WTC11 (cell line): ENCODE results near the gene PMM1. TPM values are rescaled to one million over a fixed set of nuclear protein-coding genes. Genes with fewer than 3 reads are reported as not detected.

Source experiments
- ATAC-seq: fragments of 200-7000 bp; cut with Tn5 transposase; 2 replicates; pipeline ENCODE4 v1.10.0; 2021; ENCODE audit warnings: mild to moderate bottlenecking, moderate library complexity
- CTCF ChIA-PET: fragments of 300-600 bp; sonication (Branson Sonifier 250); formaldehyde crosslinking; loops from one replicate; lab custom pipeline; 2021; ENCODE audit warnings: antibody characterized with exemption; lab: Charles Lee
- POLR2A ChIA-PET: fragments of 350-600 bp; sonication (Branson Sonifier 250); formaldehyde crosslinking; loops from one replicate; lab custom pipeline; 2021; ENCODE audit warnings: antibody characterized with exemption; lab: Charles Lee
- DNase-seq: peaks from one replicate; pipeline ENCODE4 v3.0.0; 2021; ENCODE audit warnings: low spot score
- H3K27ac Mint-ChIP-seq: 2 replicates; pipeline ENCODE4 v1.8.0; 2021; ENCODE audit warnings: mixed read lengths
- H3K27me3 Mint-ChIP-seq: 2 replicates; pipeline ENCODE4 v1.8.0; 2021; ENCODE audit warnings: low read depth, mild to moderate bottlenecking, moderate library complexity, mixed read lengths
- H3K36me3 Mint-ChIP-seq: 2 replicates; pipeline ENCODE4 v1.8.0; 2021; ENCODE audit warnings: mixed read lengths
- H3K4me1 Mint-ChIP-seq: 2 replicates; pipeline ENCODE4 v1.8.0; 2022; ENCODE audit warnings: mixed read lengths
- H3K4me3 Mint-ChIP-seq: 2 replicates; pipeline ENCODE4 v1.8.0; 2021; ENCODE audit warnings: mild to moderate bottlenecking, moderate library complexity, mixed read lengths
- H3K9me3 Mint-ChIP-seq: 2 replicates; pipeline ENCODE4 v1.8.0; 2021; ENCODE audit warnings: mixed read lengths
- ARID4B ChIP-seq: sonication (generic); formaldehyde crosslinking; IDR thresholded peaks from 2 replicates; pipeline ENCODE4 v1.8.0; 2023; ENCODE audit warnings: missing genetic modification reagents, mild to moderate bottlenecking, borderline replicate concordance
- CTCF ChIP-seq: fragments of 200-600 bp; IDR thresholded peaks from 2 replicates; pipeline ENCODE4 v1.8.0; 2022; ENCODE audit warnings: antibody characterized with exemption
- E2F1 ChIP-seq: sonication (generic); formaldehyde crosslinking; IDR thresholded peaks from 2 replicates; pipeline ENCODE4 v1.8.0; 2022; ENCODE audit warnings: mild to moderate bottlenecking, missing genetic modification reagents
- EMX1 ChIP-seq: fragments of 250-450 bp; sonication (Bioruptor Pico); IDR thresholded peaks from 2 replicates; pipeline ENCODE4 v1.8.0; 2021; ENCODE audit warnings: mild to moderate bottlenecking
- ESRRA ChIP-seq: sonication (generic); formaldehyde crosslinking; IDR thresholded peaks from 2 replicates; pipeline ENCODE4 v1.8.1; 2022; ENCODE audit warnings: mild to moderate bottlenecking, missing genetic modification reagents, borderline replicate concordance
- FOXP1 ChIP-seq: sonication (generic); formaldehyde crosslinking; IDR thresholded peaks from 2 replicates; pipeline ENCODE4 v1.8.0; 2022; ENCODE audit warnings: missing genetic modification reagents, mild to moderate bottlenecking, moderate library complexity, borderline replicate concordance
- GTF2I ChIP-seq: fragments of 250-450 bp; sonication (Bioruptor Pico); conservative IDR thresholded peaks from 2 replicates; pipeline ENCODE4 v1.4.0; 2021; ENCODE audit warnings: mild to moderate bottlenecking
- IRF1 ChIP-seq: sonication (generic); formaldehyde crosslinking; IDR thresholded peaks from 2 replicates; pipeline ENCODE4 v1.8.0; 2023; ENCODE audit warnings: missing genetic modification reagents
- MYBL2 ChIP-seq: sonication (generic); formaldehyde crosslinking; IDR thresholded peaks from 2 replicates; pipeline ENCODE4 v1.8.1; 2023; ENCODE audit warnings: mild to moderate bottlenecking, moderate library complexity, missing genetic modification reagents
- NFE2L1 ChIP-seq: sonication (generic); formaldehyde crosslinking; IDR thresholded peaks from 2 replicates; pipeline ENCODE4 v1.8.1; 2023; ENCODE audit warnings: missing genetic modification reagents
- NFYB ChIP-seq: sonication (generic); formaldehyde crosslinking; conservative IDR thresholded peaks from 2 replicates; pipeline ENCODE4 v1.8.0; 2022; ENCODE audit warnings: low read depth, missing genetic modification reagents
- OVOL2 ChIP-seq: fragments of 250-450 bp; sonication (Bioruptor Pico); IDR thresholded peaks from 2 replicates; pipeline ENCODE4 v1.9.0; 2021; ENCODE audit warnings: mild to moderate bottlenecking, borderline replicate concordance
- PRDM15 ChIP-seq: sonication (generic); formaldehyde crosslinking; IDR thresholded peaks from 2 replicates; pipeline ENCODE4 v1.8.0; 2022; ENCODE audit warnings: missing genetic modification reagents
- TEAD1 ChIP-seq: sonication (generic); formaldehyde crosslinking; IDR thresholded peaks from 2 replicates; pipeline ENCODE4 v1.8.0; 2022; ENCODE audit warnings: mild to moderate bottlenecking, missing genetic modification reagents
- TP53 ChIP-seq: sonication (generic); formaldehyde crosslinking; IDR thresholded peaks from 2 replicates; pipeline ENCODE4 v1.8.1; 2023; ENCODE audit warnings: mild to moderate bottlenecking, missing genetic modification reagents
- ZBTB43 ChIP-seq: sonication (generic); formaldehyde crosslinking; IDR thresholded peaks from 2 replicates; pipeline ENCODE4 v1.8.1; 2023; ENCODE audit warnings: mild to moderate bottlenecking, missing genetic modification reagents
- ZNF219 ChIP-seq: sonication (generic); formaldehyde crosslinking; IDR thresholded peaks from 2 replicates; pipeline ENCODE4 v1.8.0; 2023; ENCODE audit warnings: missing genetic modification reagents, mild to moderate bottlenecking, borderline replicate concordance
- ZNF232 ChIP-seq: sonication (generic); formaldehyde crosslinking; IDR thresholded peaks from 2 replicates; pipeline ENCODE4 v1.8.0; 2022; ENCODE audit warnings: mild to moderate bottlenecking, missing genetic modification reagents
- ZNF317 ChIP-seq: sonication (generic); formaldehyde crosslinking; IDR thresholded peaks from 2 replicates; pipeline ENCODE4 v1.8.1; 2023; ENCODE audit warnings: low read depth, mild to moderate bottlenecking, moderate library complexity, missing genetic modification reagents, borderline replicate concordance
- total RNA-seq: library from RNA; stranded (reverse); gene quantifications from 3 replicates; pipeline ENCODE4 v1.2.3, GENCODE V29; 2021
- TF ChIP-seq, protein P1 (sequence below): sonication (generic); formaldehyde crosslinking; IDR thresholded peaks from 2 replicates; pipeline ENCODE4 v1.8.0; 2023; ENCODE audit warnings: mild to moderate bottlenecking, missing genetic modification reagents

The PMM1 gene
- total RNA-seq, 1 experiment from 2014 or later, result 15.7 TPM

- no peak overlapping the region for H3K4me3 Mint-ChIP-seq
- ATAC-seq, result no peak
- no peaks in the 10 kb centered on the region for H3K9me3 Mint-ChIP-seq
- 0 out of 2 replicates have a peak, but pooled peaks cover 4% of the 10 kb centered on the region for H3K36me3 Mint-ChIP-seq
- no peak overlapping the region; the same call in 1 of the 2 replicates for H3K27ac Mint-ChIP-seq
- 0 out of 2 replicates have a peak, but pooled peaks cover 2% of the 10 kb centered on the region for H3K4me1 Mint-ChIP-seq
- ChIA-PET CTCF (interaction anchor here (1.0 to 1.4 kb wide), 2 partner anchors 21 to 54 kb away, joined by 3 read pairs; no protein-coding TSS in a partner anchor), POLR2A (interaction anchor here (0.6 to 1.5 kb wide), 2 partner anchors 8 to 166 kb away, joined by 4 to 5 read pairs; partner anchors contain the start of genes DESI1, TOB2 and XRCC6)
- DNase-seq, result no peak
- H3K27me3 Mint-ChIP-seq, result no peaks in the 10 kb centered on the region
- no peak for TF ChIP-seq NFYB (CRISPR knock-in tag)
- TF ChIP-seq CTCF, result no peak
- no peak for TF ChIP-seq ZBTB43
- TF ChIP-seq, protein P1, sequence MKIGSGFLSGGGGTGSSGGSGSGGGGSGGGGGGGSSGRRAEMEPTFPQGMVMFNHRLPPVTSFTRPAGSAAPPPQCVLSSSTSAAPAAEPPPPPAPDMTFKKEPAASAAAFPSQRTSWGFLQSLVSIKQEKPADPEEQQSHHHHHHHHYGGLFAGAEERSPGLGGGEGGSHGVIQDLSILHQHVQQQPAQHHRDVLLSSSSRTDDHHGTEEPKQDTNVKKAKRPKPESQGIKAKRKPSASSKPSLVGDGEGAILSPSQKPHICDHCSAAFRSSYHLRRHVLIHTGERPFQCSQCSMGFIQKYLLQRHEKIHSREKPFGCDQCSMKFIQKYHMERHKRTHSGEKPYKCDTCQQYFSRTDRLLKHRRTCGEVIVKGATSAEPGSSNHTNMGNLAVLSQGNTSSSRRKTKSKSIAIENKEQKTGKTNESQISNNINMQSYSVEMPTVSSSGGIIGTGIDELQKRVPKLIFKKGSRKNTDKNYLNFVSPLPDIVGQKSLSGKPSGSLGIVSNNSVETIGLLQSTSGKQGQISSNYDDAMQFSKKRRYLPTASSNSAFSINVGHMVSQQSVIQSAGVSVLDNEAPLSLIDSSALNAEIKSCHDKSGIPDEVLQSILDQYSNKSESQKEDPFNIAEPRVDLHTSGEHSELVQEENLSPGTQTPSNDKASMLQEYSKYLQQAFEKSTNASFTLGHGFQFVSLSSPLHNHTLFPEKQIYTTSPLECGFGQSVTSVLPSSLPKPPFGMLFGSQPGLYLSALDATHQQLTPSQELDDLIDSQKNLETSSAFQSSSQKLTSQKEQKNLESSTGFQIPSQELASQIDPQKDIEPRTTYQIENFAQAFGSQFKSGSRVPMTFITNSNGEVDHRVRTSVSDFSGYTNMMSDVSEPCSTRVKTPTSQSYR (CRISPR knock-in tag), result no peak
- TF ChIP-seq FOXP1, result no peak
- TF ChIP-seq TEAD1 (CRISPR knock-in tag), result no peak
- no peak for TF ChIP-seq GTF2I
- TF ChIP-seq TP53 (CRISPR knock-in tag), result no peak
- no peak for TF ChIP-seq ZNF317
- no peak for TF ChIP-seq ZNF219 (CRISPR knock-in tag)
- TF ChIP-seq ZNF232 (CRISPR knock-in tag), result no peak
- TF ChIP-seq NFE2L1, result no peak
- no peak for TF ChIP-seq PRDM15 (CRISPR knock-in tag)
- no peak for TF ChIP-seq ESRRA
- TF ChIP-seq, all 79 proteins: peak for 0
These were observed 23.1 kb upstream of the PMM1 start for GRCh38 chr22:41612603-41613306.

- no peak for ATAC-seq
- no peaks in the 10 kb centered on the region for H3K9me3 Mint-ChIP-seq
- ChIA-PET POLR2A (no interaction called here), CTCF (no interaction called here)
- DNase-seq, result no peak
- no peaks in the 10 kb centered on the region for H3K4me1 Mint-ChIP-seq
- H3K27me3 Mint-ChIP-seq, result no peaks in the 10 kb centered on the region
- no peak overlapping the region for H3K27ac Mint-ChIP-seq
- peaks cover 22% of the 10 kb centered on the region for H3K36me3 Mint-ChIP-seq
- H3K4me3 Mint-ChIP-seq, result no peak overlapping the region
- no peak for TF ChIP-seq EMX1 (CRISPR knock-in tag)
- TF ChIP-seq IRF1 (CRISPR knock-in tag), result no peak
- TF ChIP-seq MYBL2 (CRISPR knock-in tag), result no peak
- TF ChIP-seq E2F1, result no peak
- TF ChIP-seq OVOL2 (CRISPR knock-in tag), result no peak
- TF ChIP-seq ARID4B (CRISPR knock-in tag), result no peak
These were observed 18.7 kb upstream of the PMM1 start for GRCh38 chr22:41608386-41608785.
